Stimulated activated naive CD8-positive, alpha-beta T cell treated with anti-CD3 and anti-CD28 coated beads, Interleukin-15, amount 100 ng/mL, for 72 hours (primary cell): Measurements from ENCODE around the gene APMAP.
"Not testable (repeated sequence)": the region's sequence is repeated elsewhere in the genome, so short reads cannot be mapped to it uniquely, and the experiment has no call there.

Experiments used
- ATAC-seq: fragments of 150-1000 bp; cut with Tn5 transposase; 2 replicates; pipeline ENCODE4 v1.10.0; 2021; ENCODE audit warnings: mild to moderate bottlenecking, moderate library complexity
- DNase-seq, 2 donors: peaks; one replicate each; pipeline ENCODE4 v3.0.0; 2021 to 2022
- H3K27ac Mint-ChIP-seq, 2 donors: one replicate each; pipeline ENCODE4 v1.8.0; 2022; ENCODE audit warnings: mild to moderate bottlenecking in 2 of 2, mixed read lengths in 2 of 2, moderate library complexity in 2 of 2
- H3K27me3 Mint-ChIP-seq: one replicate; pipeline ENCODE4 v1.8.0; 2022; ENCODE audit warnings: mixed read lengths
- H3K4me1 Mint-ChIP-seq: one replicate; pipeline ENCODE4 v1.8.0; 2022; ENCODE audit warnings: mild to moderate bottlenecking, mixed read lengths
- H3K4me3 Mint-ChIP-seq, 2 donors: one replicate each; pipeline ENCODE4 v1.8.0; 2022; ENCODE audit warnings: mild to moderate bottlenecking in 2 of 2, mixed read lengths in 2 of 2, moderate library complexity in 1 of 2
- H3K9me3 Mint-ChIP-seq, 2 donors: one replicate each; pipeline ENCODE4 v1.8.0; 2022; ENCODE audit warnings: mixed read lengths in 2 of 2

The APMAP gene

GRCh38 chr20:25015986-25016385 is 23.4 kb upstream of the APMAP start:
- DNase-seq (no peak), ATAC-seq (no peak)
- no peaks in the 10 kb centered on the region for H3K27me3 Mint-ChIP-seq
- H3K9me3 Mint-ChIP-seq = no peaks in the 10 kb centered on the region
- H3K4me1 Mint-ChIP-seq = no peaks in the 10 kb centered on the region
- H3K27ac Mint-ChIP-seq = no peak overlapping the region
- H3K4me3 Mint-ChIP-seq = no peak overlapping the region

DNA sequence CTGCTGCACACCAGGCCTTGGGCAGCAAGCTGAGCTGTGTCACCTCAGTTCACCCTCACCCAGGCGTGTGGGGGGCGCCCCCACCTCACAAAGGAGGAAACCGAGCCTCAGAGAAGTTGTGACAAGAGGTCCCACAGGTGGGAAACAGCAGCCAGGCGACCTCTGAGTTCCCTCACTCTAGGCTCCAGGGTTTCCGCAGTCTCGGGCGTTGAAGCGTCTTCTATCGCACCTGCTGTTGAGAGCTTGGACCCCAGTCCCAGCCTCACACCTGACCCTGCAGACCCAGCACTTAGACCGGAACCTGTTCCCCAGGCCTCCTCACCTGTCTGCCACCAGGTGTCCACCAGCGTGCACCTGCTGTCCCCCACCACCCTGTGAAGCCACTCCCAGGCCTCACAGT is 22.3 kb upstream of the APMAP start:
- no peak overlapping the region for H3K4me3 Mint-ChIP-seq
- H3K9me3 Mint-ChIP-seq = no peaks in the 10 kb centered on the region
- H3K27ac Mint-ChIP-seq = no peak overlapping the region

GRCh38 chr20:25013478-25014380 is 21.2 kb upstream of the APMAP start:
- H3K4me3 Mint-ChIP-seq = no peak overlapping the region
- no peaks in the 10 kb centered on the region for H3K4me1 Mint-ChIP-seq
- DNase-seq (no peak), ATAC-seq (no peak)
- H3K9me3 Mint-ChIP-seq = no peaks in the 10 kb centered on the region
- H3K27me3 Mint-ChIP-seq = no peaks in the 10 kb centered on the region
- H3K27ac Mint-ChIP-seq = no peak overlapping the region

More for the DNA sequence above, 22.3 kb upstream of the APMAP start:
- Mint-ChIP-seq H3K4me1 (no peaks in the 10 kb centered on the region), H3K27me3 (no peaks in the 10 kb centered on the region)
- ATAC-seq (no peak), DNase-seq (no peak)

DNA sequence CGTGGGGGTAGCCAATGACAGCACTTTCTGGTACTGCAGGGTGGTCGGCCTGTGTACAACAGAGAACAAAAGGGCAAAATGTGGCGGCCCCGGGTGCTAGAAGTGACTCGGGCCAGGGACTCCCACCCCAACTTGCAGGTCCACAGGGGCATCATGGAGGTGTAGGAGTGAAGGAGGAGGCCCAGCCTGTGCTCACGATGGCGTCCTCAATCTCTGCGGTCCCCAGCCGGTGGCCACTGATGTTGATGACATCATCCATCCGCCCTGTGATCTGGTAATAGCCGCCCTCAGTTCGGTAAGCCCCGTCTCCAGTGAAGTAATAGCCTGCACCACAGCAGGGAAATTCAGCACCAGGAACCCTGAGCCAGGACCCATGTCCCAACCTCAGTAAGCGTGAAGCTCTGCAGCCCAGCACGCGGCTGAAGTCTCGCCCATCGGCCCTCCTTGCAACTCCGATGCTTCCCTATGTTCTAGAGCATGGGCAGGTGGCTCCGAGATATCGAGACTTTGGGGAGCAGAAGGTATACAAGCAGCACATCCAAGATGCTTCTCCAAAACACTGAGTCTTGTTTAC is 20.2 kb upstream of the APMAP start:
- DNase-seq (no peak), ATAC-seq (no peak)
- Mint-ChIP-seq H3K4me3 (no peak overlapping the region), H3K9me3 (no peaks in the 10 kb centered on the region), H3K27ac (peak overlapping the region in 1 of 2 donors; percentile 65), H3K4me1 (no peaks in the 10 kb centered on the region), H3K27me3 (no peaks in the 10 kb centered on the region)

DNA sequence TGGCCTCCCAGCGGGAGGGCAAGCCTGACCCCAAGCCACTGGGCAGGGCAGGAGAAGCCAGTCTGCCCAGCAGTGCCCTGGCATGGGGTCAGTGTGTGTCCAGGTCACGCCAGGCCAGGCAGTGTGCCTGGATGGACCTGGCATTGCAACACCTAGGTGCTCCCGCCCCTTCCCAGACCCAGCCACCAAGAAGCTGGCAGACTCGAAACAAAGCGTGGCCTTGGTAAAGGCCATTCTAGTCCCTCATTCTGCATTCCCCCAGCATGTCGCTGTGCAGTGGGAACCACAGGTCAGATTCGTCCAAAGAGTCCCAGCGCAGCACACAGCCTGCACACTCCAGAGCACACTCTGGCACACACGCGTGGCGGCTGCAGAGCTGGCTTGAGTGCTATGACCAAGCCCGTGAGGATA is 19.3 kb upstream of the APMAP start:
- H3K9me3 Mint-ChIP-seq = no peaks in the 10 kb centered on the region
- H3K4me1 Mint-ChIP-seq = no peaks in the 10 kb centered on the region
- no peak overlapping the region for H3K4me3 Mint-ChIP-seq
- DNase-seq (no peak), ATAC-seq (no peak)
- no peak overlapping the region for H3K27ac Mint-ChIP-seq
- H3K27me3 Mint-ChIP-seq = no peaks in the 10 kb centered on the region

DNA sequence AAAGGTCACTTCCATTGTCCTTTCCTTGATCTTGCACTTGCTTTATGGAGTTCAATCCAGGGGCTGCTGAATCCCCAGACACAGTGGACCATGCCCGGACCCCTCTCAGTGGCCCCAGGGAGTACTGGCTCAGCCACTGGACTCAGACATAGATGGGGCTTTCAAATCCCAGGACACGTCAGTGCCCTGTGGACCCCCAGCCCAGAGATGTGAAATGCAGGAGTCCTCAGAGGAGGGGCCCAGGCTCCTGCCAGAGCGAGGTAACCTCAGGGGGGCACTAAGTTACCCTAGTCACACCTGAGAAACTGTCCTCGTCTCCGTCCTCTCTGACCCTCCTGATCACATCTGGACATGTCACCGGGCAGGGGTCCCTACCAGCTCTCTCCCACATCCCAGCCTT is 18.7 kb upstream of the APMAP start:
- H3K27me3 Mint-ChIP-seq = no peaks in the 10 kb centered on the region
- no peak overlapping the region for H3K4me3 Mint-ChIP-seq
- no peaks in the 10 kb centered on the region for H3K9me3 Mint-ChIP-seq
- no peaks in the 10 kb centered on the region for H3K4me1 Mint-ChIP-seq
- H3K27ac Mint-ChIP-seq = no peak overlapping the region
- DNase-seq (no peak), ATAC-seq (no peak)

- Mint-ChIP-seq H3K4me1 (no peaks in the 10 kb centered on the region), H3K27me3 (no peaks in the 10 kb centered on the region), H3K27ac (no peak overlapping the region), H3K4me3 (no peak overlapping the region), H3K9me3 (no peaks in the 10 kb centered on the region)
- DNase-seq = no peak
- ATAC-seq = no peak
Observed at GRCh38 chr20:25009218-25010145, 16.9 kb upstream of the APMAP start.

GRCh38 chr20:25008388-25009217 is 16.1 kb upstream of the APMAP start:
- H3K4me1 Mint-ChIP-seq = no peaks in the 10 kb centered on the region
- no peaks in the 10 kb centered on the region for H3K9me3 Mint-ChIP-seq

DNA sequence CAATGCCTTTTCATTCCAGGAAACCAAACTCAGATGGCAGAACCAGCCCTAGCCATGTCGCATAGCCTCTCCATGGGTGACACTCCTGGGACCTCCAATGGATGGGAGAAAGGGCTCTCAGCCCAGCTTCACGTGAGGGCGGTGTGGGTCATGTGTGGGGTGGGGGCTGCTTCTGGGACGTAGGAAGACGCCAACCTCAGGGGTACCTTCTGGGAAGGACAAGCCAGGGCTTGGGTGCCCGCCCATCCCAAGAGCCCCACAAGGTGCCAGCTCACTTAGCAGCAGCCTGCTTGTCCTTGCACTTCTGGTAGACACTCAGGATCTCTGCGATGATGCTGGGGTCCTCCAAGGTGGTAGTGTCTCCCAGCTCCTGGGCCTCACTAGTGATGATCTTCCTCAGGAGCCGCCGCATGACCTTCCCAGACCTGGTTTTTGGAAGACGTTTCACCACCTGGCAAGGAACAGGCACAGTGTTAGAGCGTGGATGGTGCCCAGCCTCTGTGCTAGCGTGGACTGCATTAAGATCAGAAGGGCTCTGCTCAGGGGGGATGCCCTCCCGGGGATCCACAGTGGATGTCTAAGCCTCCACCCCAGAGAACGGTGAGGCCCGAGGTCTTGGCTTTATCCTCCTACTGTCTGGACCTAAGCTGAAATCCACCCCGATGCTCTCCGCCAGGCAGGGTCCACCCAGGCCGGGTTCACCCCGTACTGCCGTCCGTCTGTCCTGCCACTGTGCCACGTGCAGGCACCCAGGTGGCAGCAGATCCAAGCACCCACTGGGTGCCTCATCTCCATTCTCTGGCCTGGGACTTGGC is 15.1 kb upstream of the APMAP start:
- no peak overlapping the region for H3K4me3 Mint-ChIP-seq
- no peak for ATAC-seq
- DNase-seq = peak in 1 of 2 donors; percentile 4
- H3K27me3 Mint-ChIP-seq = no peaks in the 10 kb centered on the region
- peaks cover 4% of the 10 kb centered on the region in 2 donors for H3K9me3 Mint-ChIP-seq
- no peaks in the 10 kb centered on the region for H3K4me1 Mint-ChIP-seq
- peak overlapping the region in 1 of 2 donors; percentile 16 for H3K27ac Mint-ChIP-seq

More at GRCh38 chr20:25008388-25009217, 16.1 kb upstream of the APMAP start:
- H3K27me3 Mint-ChIP-seq = no peaks in the 10 kb centered on the region
- DNase-seq (peak in 1 of 2 donors; percentile 0), ATAC-seq (no peak)
- H3K4me3 Mint-ChIP-seq = no peak overlapping the region
- H3K27ac Mint-ChIP-seq = peak overlapping the region in 1 of 2 donors; percentile 2

- ATAC-seq = no peak
- H3K27ac Mint-ChIP-seq = peak overlapping the region in 1 of 2 donors; percentile 64
- peaks cover 7% of the 10 kb centered on the region in 2 donors for H3K9me3 Mint-ChIP-seq
- no peak overlapping the region for H3K4me3 Mint-ChIP-seq
- no peaks in the 10 kb centered on the region for H3K27me3 Mint-ChIP-seq
- no peak for DNase-seq
- no peaks in the 10 kb centered on the region for H3K4me1 Mint-ChIP-seq
Observed at GRCh38 chr20:25006431-25007167, 14.0 kb upstream of the APMAP start.

- Mint-ChIP-seq H3K27me3 (no peaks in the 10 kb centered on the region), H3K9me3 (peaks cover 7% of the 10 kb centered on the region in 2 donors), H3K27ac (no peak overlapping the region), H3K4me1 (peaks cover 2% of the 10 kb centered on the region), H3K4me3 (no peak overlapping the region)
- no peak for ATAC-seq
- DNase-seq = no peak
Observed at GRCh38 chr20:25005661-25006060, 13.1 kb upstream of the APMAP start.

DNA sequence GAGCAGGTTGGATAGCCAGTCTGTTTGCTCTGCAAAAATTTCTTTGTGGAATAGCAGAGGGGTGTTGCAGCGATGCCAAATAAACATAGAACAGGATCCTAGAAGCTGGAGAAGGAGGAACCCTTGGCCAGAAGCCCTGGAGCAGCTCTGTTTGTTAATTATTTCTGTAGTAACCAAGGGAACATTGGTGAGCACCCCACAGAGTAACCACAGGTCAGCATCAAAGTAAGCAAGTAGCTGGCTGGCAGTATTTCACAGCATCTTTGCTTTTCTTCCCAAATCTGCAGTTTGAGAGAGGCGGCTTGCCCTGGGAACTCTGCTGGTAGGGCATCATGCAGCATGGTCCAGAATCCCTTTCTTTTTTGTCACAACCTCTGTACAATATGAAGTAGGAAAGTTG is 12.7 kb upstream of the APMAP start:
- no peak for DNase-seq
- Mint-ChIP-seq H3K27ac (no peak overlapping the region), H3K9me3 (peaks cover 7% of the 10 kb centered on the region in 2 donors), H3K4me1 (peaks cover 7% of the 10 kb centered on the region), H3K27me3 (no peaks in the 10 kb centered on the region), H3K4me3 (no peak overlapping the region)
- ATAC-seq = no peak

DNA sequence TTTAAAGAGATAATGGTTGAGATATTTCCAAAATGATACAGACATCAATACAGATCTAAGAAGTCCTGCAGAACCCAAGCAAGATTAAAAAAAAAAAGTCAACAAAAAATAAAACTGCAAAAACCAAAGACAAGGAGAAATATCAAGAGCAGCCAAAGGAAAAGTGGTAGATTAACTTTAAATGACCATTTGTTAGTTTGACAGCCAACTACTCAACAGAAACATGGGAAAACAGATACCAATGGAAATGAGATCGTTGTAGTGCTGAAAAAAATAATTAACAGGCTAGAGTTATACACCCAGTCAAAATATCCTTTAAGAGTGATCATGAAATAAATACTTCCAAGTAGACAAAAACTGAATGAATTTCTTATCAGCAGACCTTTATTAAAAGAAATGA is 10.5 kb upstream of the APMAP start:
- Mint-ChIP-seq H3K27me3 (peaks cover 8% of the 10 kb centered on the region), H3K27ac (no peak overlapping the region), H3K9me3 (peaks cover 7% of the 10 kb centered on the region in 2 donors), H3K4me1 (peaks cover 13% of the 10 kb centered on the region), H3K4me3 (no peak overlapping the region)
- ATAC-seq = no peak
- no peak for DNase-seq

GRCh38 chr20:25001323-25001722 is 8.8 kb upstream of the APMAP start:
- DNase-seq, H3K4me3 Mint-ChIP-seq, H3K27ac Mint-ChIP-seq, H3K27me3 Mint-ChIP-seq, H3K9me3 Mint-ChIP-seq, ATAC-seq: not testable (repeated sequence)
- H3K4me1 Mint-ChIP-seq = peaks cover 13% of the 10 kb centered on the region
